HepG2 (cell line): ENCODE results near the gene TMCC2. TPM values are rescaled to one million over a fixed set of nuclear protein-coding genes. Genes with fewer than 3 reads are reported as not detected.

Source experiments
- ATAC-seq: fragments of 200-7000 bp; cut with Tn5 transposase; 3 replicates; pipeline ENCODE4 v1.9.1; 2020; ENCODE audit warnings: mild to moderate bottlenecking, moderate library complexity
- BruUV-seq: library from RNA; stranded (reverse); fragments of 400-500 nt; replicated peaks from 2 replicates; lab custom pipeline; 2021; lab: Mats Ljungman, UMichigan
- CTCF ChIA-PET: fragments of 300-600 bp; formaldehyde crosslinking; extraction: SDS; loops from one replicate; lab custom pipeline; 2021; ENCODE audit warnings: low total read pairs, inconsistent platforms, low intra/inter-chr PET ratio; lab: Yijun Ruan, JAX
- POLR2A ChIA-PET: fragments of 350-600 bp; sonication (Branson Sonifier 250); formaldehyde crosslinking; loops from one replicate; lab custom pipeline; 2020; ENCODE audit warnings: antibody characterized with exemption, inconsistent platforms; lab: Yijun Ruan, JAX
- DNase-seq: peaks from one replicate; pipeline ENCODE4 v3.0.0-alpha.2; 2015; ENCODE audit warnings: low spot score
- FAIRE-seq: peaks from 3 replicates; lab custom pipeline; 2011; peaks lifted over from hg19 to GRCh38; lab: Jason Lieb, UNC
- H2AFZ ChIP-seq: one replicate; pipeline ENCODE4 v1.6.1; 2011; ENCODE audit warnings: low read length, inconsistent platforms
- H3K27ac ChIP-seq: fragments of 300-600 bp; 3 replicates; pipeline ENCODE4 v1.8.0; 2011; ENCODE audit warnings: mixed run types, mild to moderate bottlenecking, mixed read lengths, low read length, inconsistent platforms; ENCODE audit not compliant: insufficient read depth; ENCODE audit errors: extremely low read length
- H3K27me3 ChIP-seq, 2 experiments: fragments of 200-600 bp in 1 of 2; 2 replicates in 1 of 2; 3 replicates in 1 of 2; pipeline versions ENCODE4 v1.6.0 to v1.8.0; 2011; ENCODE audit warnings: low read length in 2 of 2, mild to moderate bottlenecking in 2 of 2, moderate library complexity in 2 of 2, inconsistent platforms in 1 of 2; ENCODE audit not compliant: insufficient read depth in 2 of 2, control insufficient read depth in 1 of 2
- H3K36me3 ChIP-seq, 2 experiments: fragments of 200-600 bp in 1 of 2; replicated peaks in 1 of 2; 2 replicates in 1 of 2; 3 replicates in 1 of 2; pipeline versions ENCODE4 v1.5.1 to v1.8.0; 2011; ENCODE audit warnings: low read length in 2 of 2, inconsistent platforms in 1 of 2; ENCODE audit not compliant: insufficient read depth in 2 of 2, control insufficient read depth in 1 of 2
- H3K4me1 ChIP-seq: 2 replicates; pipeline ENCODE4 v1.5.1; 2012; ENCODE audit warnings: low read length, inconsistent platforms; ENCODE audit not compliant: insufficient read depth
- H3K4me2 ChIP-seq: 2 replicates; pipeline ENCODE4 v1.6.0; 2011; ENCODE audit warnings: low read depth, low read length, inconsistent platforms
- H3K4me3 ChIP-seq, 3 experiments: fragments of 200-600 bp in 1 of 3; sonication (generic), shearing (Covaris generic) in 1 of 3; replicated peaks in 1 of 3; 2 replicates each; pipeline ENCODE4 v1.5.1; 2011 to 2016; ENCODE audit warnings: low read length in 3 of 3, inconsistent platforms in 2 of 3, low read depth in 2 of 3, mild to moderate bottlenecking in 2 of 3, control low read depth in 1 of 3, mixed read lengths in 1 of 3; ENCODE audit not compliant: insufficient read depth in 1 of 3
- H3K79me2 ChIP-seq: one replicate; pipeline ENCODE4 v1.6.1; 2011; ENCODE audit warnings: low read length, inconsistent platforms; ENCODE audit not compliant: insufficient read depth
- H3K9ac ChIP-seq: 2 replicates; pipeline ENCODE4 v1.6.0; 2011; ENCODE audit warnings: mild to moderate bottlenecking, low read depth, low read length, inconsistent platforms; ENCODE audit not compliant: insufficient read depth
- H3K9me3 ChIP-seq: 2 replicates; pipeline ENCODE4 v1.5.1; 2012; ENCODE audit warnings: mild to moderate bottlenecking, low read length
- H4K20me1 ChIP-seq: 2 replicates; pipeline ENCODE4 v1.6.0; 2011; ENCODE audit warnings: inconsistent platforms, mild to moderate bottlenecking, low read length, moderate library complexity; ENCODE audit not compliant: insufficient read depth
- ARNT ChIP-seq: fragments of 450-650 bp; IDR thresholded peaks from 2 replicates; pipeline ENCODE4 v1.6.1; 2017
- BCL6 ChIP-seq: IDR thresholded peaks from 2 replicates; pipeline ENCODE4 v1.6.1; 2016; ENCODE audit warnings: missing genetic modification reagents, missing compliant biosample characterization
- HHEX ChIP-seq: IDR thresholded peaks from 2 replicates; pipeline ENCODE4 v1.6.1; 2016; ENCODE audit warnings: control low read depth
- JUNB ChIP-seq: sonication (generic); formaldehyde crosslinking; IDR thresholded peaks from 2 replicates; pipeline ENCODE4 v1.8.0; 2022; ENCODE audit warnings: missing genetic modification reagents, mild to moderate bottlenecking, borderline replicate concordance
- MYPOP ChIP-seq: sonication (generic); formaldehyde crosslinking; IDR thresholded peaks from 2 replicates; pipeline ENCODE4 v1.8.1; 2023; ENCODE audit warnings: mild to moderate bottlenecking, moderate library complexity, missing genetic modification reagents
- NR3C1 ChIP-seq: sonication (generic); formaldehyde crosslinking; IDR thresholded peaks from 2 replicates; pipeline ENCODE4 v1.4.0; 2020; ENCODE audit warnings: missing genetic modification reagents
- RAD21 ChIP-seq: fragments of 450-650 bp; formaldehyde crosslinking; IDR thresholded peaks from 2 replicates; pipeline ENCODE4 v1.5.0; 2020; ENCODE audit warnings: mild to moderate bottlenecking
- RXRB ChIP-seq: IDR thresholded peaks from 2 replicates; pipeline ENCODE4 v1.6.1; 2016; ENCODE audit warnings: borderline replicate concordance, missing genetic modification reagents, missing compliant biosample characterization
- SP4 ChIP-seq: sonication (generic); formaldehyde crosslinking; IDR thresholded peaks from 2 replicates; pipeline ENCODE4 v1.8.1; 2023; ENCODE audit warnings: mild to moderate bottlenecking, missing genetic modification reagents
- SSRP1 ChIP-seq: IDR thresholded peaks from 2 replicates; pipeline ENCODE4 v1.6.1; 2016; ENCODE audit warnings: control low read depth
- STAG1 ChIP-seq: sonication (generic); formaldehyde crosslinking; IDR thresholded peaks from 2 replicates; pipeline ENCODE4 v1.4.0; 2020; ENCODE audit warnings: missing genetic modification reagents
- U2AF2 ChIP-seq: fragments of 200-400 bp; formaldehyde crosslinking; IDR thresholded peaks from 2 replicates; pipeline ENCODE4 v1.6.1; 2017; ENCODE audit warnings: low read depth, mild to moderate bottlenecking, low read length
- ZBTB8A ChIP-seq: sonication (generic); formaldehyde crosslinking; IDR thresholded peaks from 2 replicates; pipeline ENCODE4 v1.4.0; 2020; ENCODE audit warnings: mild to moderate bottlenecking, low read depth, missing genetic modification reagents, borderline replicate concordance
- ZC3H13 ChIP-seq: sonication (generic); formaldehyde crosslinking; IDR thresholded peaks from 2 replicates; pipeline ENCODE4 v1.8.1; 2023; ENCODE audit warnings: mild to moderate bottlenecking, missing genetic modification reagents, moderate library complexity
- ZGPAT ChIP-seq: IDR thresholded peaks from 2 replicates; pipeline ENCODE4 v1.6.1; 2016; ENCODE audit warnings: mild to moderate bottlenecking
- ZKSCAN1 ChIP-seq: fragments of 150-350 bp; IDR thresholded peaks from 2 replicates; pipeline ENCODE4 v1.6.1; 2014; ENCODE audit warnings: low read length
- ZNF609 ChIP-seq: sonication (generic); formaldehyde crosslinking; IDR thresholded peaks from 2 replicates; pipeline ENCODE4 v1.4.0; 2020; ENCODE audit warnings: mild to moderate bottlenecking, missing genetic modification reagents, borderline replicate concordance
- ZNF704 ChIP-seq: sonication (generic); formaldehyde crosslinking; IDR thresholded peaks from 2 replicates; pipeline ENCODE4 v1.8.1; 2023; ENCODE audit warnings: mild to moderate bottlenecking, inconsistent platforms, moderate library complexity, missing genetic modification reagents, borderline replicate concordance
- WGBS: methylation state at CpG from one replicate; pipeline ENCODE4 v1.1.6; 2017; ENCODE audit warnings: low lambda C conversion rate; 5-methylcytosine and 5-hydroxymethylcytosine counted together
- in situ Hi-C: cut with HindIII; loops from 2 replicates; pipeline ENCODE4 v1.10.0; 2017; ENCODE audit warnings: low pct_unique_long_range_greater_than_20kb; ENCODE audit not compliant: extremely low pct_ligation_motif_present
- intact Hi-C: fragments of 100-400 bp; cut with micrococcal nuclease; formaldehyde crosslinking; loops from one replicate; pipeline ENCODE4 v1.10.0; 2022; ENCODE audit not compliant: unreplicated experiment
- polyA plus RNA-seq, 8 experiments: library from polyadenylated mRNA; depleted of rRNA in 3 of 8; stranded (reverse) in 7 of 8; unstranded in 1 of 8; fragments of >200 nt; fragmentation: Illumina TruSeq in 4 of 8; extraction: Trizol in 4 of 8; gene quantifications; 2 replicates each; pipeline versions ENCODE4 v1.2.1 to v1.2.3, GENCODE V29; 2011 to 2016; ENCODE audit warnings: low read depth in 4 of 8, missing spikeins in 1 of 8, mixed read lengths in 1 of 8; ENCODE audit not compliant: insufficient read depth in 1 of 8
- total RNA-seq, 5 experiments: library from RNA; depleted of rRNA; stranded (reverse); fragments of >200 nt; fragmentation: Illumina TruSeq; extraction: Trizol; gene quantifications; 2 replicates each; pipeline ENCODE4 v1.2.3, GENCODE V29; 2016; ENCODE audit warnings: low read depth in 1 of 5

TMCC2 gene
- total and polyA plus RNA-seq, 2 of the 13 experiments (the other 11 are each of a cell fraction or from before 2014, with no cell fraction given), result 0.12 to 0.24 TPM

- intact Hi-C loops, result no loop called here
- in situ Hi-C loops, result no loop called here
- H3K4me3 ChIP-seq, result no peak overlapping the region
- POLR2A ChIA-PET, result no interaction called here
- H3K9ac ChIP-seq, result no peak overlapping the region
- H3K4me1 ChIP-seq, result no peaks in the 10 kb centered on the region
- ATAC-seq (no peak), FAIRE-seq (no peak), DNase-seq (no peak)
- no peak for TF ChIP-seq SP4 (CRISPR knock-in tag)
- no peak for TF ChIP-seq ZC3H13 (CRISPR knock-in tag)
- no peak for TF ChIP-seq JUNB (CRISPR knock-in tag)
- TF ChIP-seq MYPOP (CRISPR knock-in tag), result no peak
- TF ChIP-seq STAG1 (CRISPR knock-in tag), result no peak
- no peak for TF ChIP-seq NR3C1 (CRISPR knock-in tag)
- no peak for TF ChIP-seq ZGPAT
- no peak for TF ChIP-seq ZKSCAN1
- TF ChIP-seq U2AF2, result no peak
- no peak for TF ChIP-seq BCL6 (CRISPR knock-in tag)
- no peak for TF ChIP-seq ZBTB8A (CRISPR knock-in tag)
- TF ChIP-seq RXRB (CRISPR knock-in tag), result no peak
- TF ChIP-seq RAD21 (CRISPR knock-in tag), result no peak
- TF ChIP-seq ZNF609 (CRISPR knock-in tag), result no peak
- no peak for TF ChIP-seq SSRP1 (CRISPR knock-in tag)
- TF ChIP-seq HHEX (CRISPR knock-in tag), result no peak
- TF ChIP-seq ZNF704 (CRISPR knock-in tag), result no peak
- TF ChIP-seq ARNT, result no peak
- no peak overlapping the region for H3K4me2 ChIP-seq
- 94% methylated on average over 2 of the region's 2 CpGs for WGBS
- peaks cover 0 to 3% of the 10 kb centered on the region in 2 experiments; a peak in 2 of 5 replicates for H3K36me3 ChIP-seq
- no peaks in the 10 kb centered on the region for H3K9me3 ChIP-seq
- H2AFZ ChIP-seq, result no peak overlapping the region
- CTCF ChIA-PET, result no interaction called here
- no peaks in the 10 kb centered on the region for H3K27me3 ChIP-seq
- no TSS peak for BruUV-seq
- no peak overlapping the region for H3K27ac ChIP-seq
- H3K79me2 ChIP-seq, result no peaks in the 10 kb centered on the region
- H4K20me1 ChIP-seq, result no peaks in the 10 kb centered on the region
Measured at GRCh38 chr1:205182930-205183329, 44.8 kb upstream of the TMCC2 start.
